ENCODE data around the gene GFRA1.

GRCh38 chr10:116124777-116125176 lies 148.2 kb downstream of the GFRA1 start:
- TF ChIP-seq CTCF (IDR thresholded peaks at IDR 0.05), result no peak
- TF ChIP-seq POLR2A (IDR thresholded peaks at IDR 0.05), result no peak
- TF ChIP-seq POLR2AphosphoS5 (IDR thresholded peaks at IDR 0.05), result no peak
- no peak for TF ChIP-seq EP300 (IDR thresholded peaks at IDR 0.05)
